Neuron (in vitro differentiated cells): Measurements from ENCODE around the gene COMTD1.

Source experiments
- H2AFZ ChIP-seq: one replicate; pipeline ENCODE4 v1.6.1; 2013; ENCODE audit warnings: low read depth, mild to moderate bottlenecking, inconsistent platforms, low read length, moderate library complexity
- H3K27me3 ChIP-seq: one replicate; pipeline ENCODE4 v1.6.1; 2013; ENCODE audit warnings: low read length; ENCODE audit not compliant: insufficient read depth
- H3K36me3 ChIP-seq: one replicate; pipeline ENCODE4 v1.6.1; 2013; ENCODE audit warnings: low read length; ENCODE audit not compliant: insufficient read depth
- H3K4me1 ChIP-seq: one replicate; pipeline ENCODE4 v1.6.1; 2013; ENCODE audit warnings: low read length; ENCODE audit not compliant: insufficient read depth
- H3K4me3 ChIP-seq: 2 replicates; pipeline ENCODE4 v1.5.1; 2013; ENCODE audit warnings: mild to moderate bottlenecking, low read length, moderate library complexity
- H3K9me3 ChIP-seq: one replicate; pipeline ENCODE4 v1.6.1; 2013; ENCODE audit warnings: low read length

The COMTD1 gene

DNA sequence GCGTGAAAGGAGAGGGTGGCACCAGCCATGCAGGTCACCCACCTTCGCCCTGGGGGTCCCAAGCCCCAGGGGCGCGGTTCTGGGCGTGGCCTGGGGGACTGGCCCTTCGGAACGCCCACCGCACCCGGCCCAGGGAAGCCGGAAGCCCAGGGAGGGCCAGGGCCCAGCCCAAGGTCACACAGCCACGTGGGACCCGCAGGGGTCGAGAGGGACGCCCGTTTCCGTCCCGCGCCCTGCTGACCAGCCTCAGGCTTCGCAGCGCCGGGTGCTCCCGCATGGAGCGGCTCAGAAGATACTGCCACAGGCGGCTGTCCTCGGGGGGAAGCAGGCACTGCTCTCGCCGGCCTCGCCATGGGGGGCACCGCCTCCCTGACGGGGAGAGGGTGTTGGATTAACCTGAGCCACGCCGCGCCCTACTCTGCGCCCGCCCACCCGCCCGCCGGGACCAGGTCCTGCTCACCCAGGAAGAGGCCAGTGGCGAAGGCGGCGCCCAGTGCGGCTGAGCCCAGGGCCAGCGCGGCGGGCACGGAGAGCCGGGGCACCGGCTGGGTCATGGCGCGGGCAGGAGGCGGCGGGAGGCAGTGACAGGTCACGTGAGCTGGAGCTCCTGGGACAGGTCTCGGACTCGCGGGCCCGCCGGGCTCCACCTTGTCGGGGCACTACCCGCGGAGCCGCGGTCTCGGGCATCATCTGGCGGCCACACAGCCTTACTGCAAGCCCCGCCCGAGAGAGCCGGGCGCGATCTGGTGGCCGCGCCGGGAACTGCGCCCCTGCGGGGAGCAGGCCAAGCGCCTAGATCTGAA is at the start of gene COMTD1:
Gene COMTD1 (minus strand): TSS at position 583 of the 803 bp plus-strand sequence. CDS start 29 bp downstream, at position 554.
- Histone ChIP-seq H2AFZ (peak within 1 kb of the TSS; percentile 96), H3K36me3 (peaks cover 23% of the 10 kb centered on the region), H3K9me3 (no peaks in the 10 kb centered on the region), H3K4me3 (peak within 1 kb of the TSS; percentile 65), H3K27me3 (no peaks in the 10 kb centered on the region), H3K4me1 (no peaks in the 10 kb centered on the region)

GRCh38 chr10:75283671-75284470 is 48.1 kb upstream of the COMTD1 start:
- Histone ChIP-seq H3K4me3 (peak overlapping the region; percentile 51), H3K36me3 (no peaks in the 10 kb centered on the region), H3K9me3 (no peaks in the 10 kb centered on the region), H3K27me3 (no peaks in the 10 kb centered on the region), H2AFZ (peak overlapping the region; percentile 93), H3K4me1 (peaks cover 13% of the 10 kb centered on the region)

- Histone ChIP-seq H2AFZ (peak overlapping the region; percentile 93), H3K4me3 (peak overlapping the region; percentile 51), H3K4me1 (peaks cover 13% of the 10 kb centered on the region), H3K9me3 (no peaks in the 10 kb centered on the region), H3K27me3 (no peaks in the 10 kb centered on the region), H3K36me3 (no peaks in the 10 kb centered on the region)
These were observed 47.4 kb upstream of the COMTD1 start for GRCh38 chr10:75283078-75283670.

- Histone ChIP-seq H3K36me3 (no peaks in the 10 kb centered on the region), H3K27me3 (no peaks in the 10 kb centered on the region), H3K4me1 (peaks cover 13% of the 10 kb centered on the region), H3K9me3 (no peaks in the 10 kb centered on the region), H2AFZ (no peak overlapping the region), H3K4me3 (no peak overlapping the region)
These were observed 46.2 kb upstream of the COMTD1 start for GRCh38 chr10:75281974-75282373.

GRCh38 chr10:75280236-75280635 is 44.5 kb upstream of the COMTD1 start:
- H3K9me3 ChIP-seq = no peaks in the 10 kb centered on the region
- no peaks in the 10 kb centered on the region for H3K27me3 ChIP-seq

DNA sequence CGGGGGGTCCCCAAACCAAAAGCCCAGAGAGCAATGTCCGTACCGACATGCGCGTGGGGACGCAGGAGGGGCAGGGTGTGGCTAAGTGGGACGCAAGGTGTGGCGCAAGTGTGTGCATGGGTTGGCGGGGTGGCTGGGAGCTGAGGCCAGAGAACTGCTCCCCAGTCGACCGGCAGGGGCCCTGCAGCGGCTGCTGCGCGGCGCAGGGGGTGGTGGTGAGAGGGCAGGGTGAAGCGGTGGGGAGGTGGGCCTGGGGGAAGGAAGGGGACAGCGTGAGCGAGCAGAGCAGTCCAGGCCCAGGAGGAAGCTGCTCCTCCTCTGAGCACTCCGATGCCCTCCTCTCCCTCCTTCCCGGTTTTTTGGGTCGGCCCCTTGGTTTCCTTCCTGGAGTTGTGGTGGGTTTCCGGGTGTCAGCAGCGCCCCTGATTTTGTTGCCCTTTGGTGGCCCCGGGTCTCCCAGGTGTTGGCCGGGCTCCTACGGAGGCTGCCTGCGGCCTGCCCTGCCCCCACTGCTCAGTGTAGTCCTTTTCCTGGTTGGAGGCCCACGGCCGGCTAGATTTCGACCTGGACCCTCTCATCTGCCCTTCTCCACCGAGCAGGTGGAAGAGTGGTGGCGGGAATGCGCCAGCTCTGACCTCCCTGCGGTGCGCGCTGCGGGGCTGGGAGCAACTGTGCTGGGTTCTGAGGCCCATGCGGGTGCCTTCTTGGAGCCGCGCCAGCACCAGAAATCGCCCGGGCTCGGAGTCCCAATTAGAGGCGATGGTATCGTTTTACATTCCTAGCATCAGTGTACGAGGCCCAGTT is 40.5 kb upstream of the COMTD1 start:
- Histone ChIP-seq H3K27me3 (no peaks in the 10 kb centered on the region), H3K36me3 (no peaks in the 10 kb centered on the region), H2AFZ (no peak overlapping the region), H3K4me1 (peaks cover 2% of the 10 kb centered on the region), H3K9me3 (no peaks in the 10 kb centered on the region), H3K4me3 (no peak overlapping the region)

More at GRCh38 chr10:75280236-75280635, 44.5 kb upstream of the COMTD1 start:
- no peak overlapping the region for H3K4me3 ChIP-seq
- H3K4me1 ChIP-seq = peaks cover 13% of the 10 kb centered on the region
- no peak overlapping the region for H2AFZ ChIP-seq
- no peaks in the 10 kb centered on the region for H3K36me3 ChIP-seq

- H3K27me3 ChIP-seq = no peaks in the 10 kb centered on the region
- no peaks in the 10 kb centered on the region for H3K36me3 ChIP-seq
- no peak overlapping the region for H2AFZ ChIP-seq
- H3K4me1 ChIP-seq = peaks cover 2% of the 10 kb centered on the region
- H3K9me3 ChIP-seq = peaks cover 2% of the 10 kb centered on the region
- no peak overlapping the region for H3K4me3 ChIP-seq
These were observed 37.1 kb upstream of the COMTD1 start for GRCh38 chr10:75272896-75273295.

- Histone ChIP-seq H3K27me3 (no peaks in the 10 kb centered on the region), H3K4me3 (no peak overlapping the region), H2AFZ (no peak overlapping the region), H3K4me1 (peaks cover 2% of the 10 kb centered on the region), H3K36me3 (no peaks in the 10 kb centered on the region), H3K9me3 (peaks cover 2% of the 10 kb centered on the region)
These were observed 36.3 kb upstream of the COMTD1 start for GRCh38 chr10:75272094-75272493.

DNA sequence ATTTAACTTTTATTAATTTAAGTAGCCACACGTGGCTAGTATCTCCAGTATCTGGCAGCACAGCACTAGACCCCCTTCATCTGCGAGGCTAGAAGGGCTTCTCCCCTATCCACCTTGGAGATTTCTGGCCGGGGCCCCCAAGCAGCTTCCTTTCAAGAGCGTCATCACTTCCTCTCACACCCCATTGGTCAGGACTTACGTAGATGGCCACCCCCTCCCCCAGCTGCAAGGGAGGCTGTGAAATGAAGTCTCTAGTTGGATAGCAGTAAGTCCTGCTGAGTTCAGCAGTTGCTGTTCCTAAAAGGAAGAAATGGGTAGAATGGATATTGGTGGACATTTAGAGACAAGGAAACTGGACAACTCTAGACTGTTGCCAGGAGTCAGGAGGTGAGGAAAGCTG is 33.8 kb upstream of the COMTD1 start:
- peaks cover 2% of the 10 kb centered on the region for H3K4me1 ChIP-seq
- peaks cover 2% of the 10 kb centered on the region for H3K9me3 ChIP-seq
- H2AFZ ChIP-seq = no peak overlapping the region
- no peak overlapping the region for H3K4me3 ChIP-seq
- H3K36me3 ChIP-seq = no peaks in the 10 kb centered on the region
- peaks cover 4% of the 10 kb centered on the region for H3K27me3 ChIP-seq

DNA sequence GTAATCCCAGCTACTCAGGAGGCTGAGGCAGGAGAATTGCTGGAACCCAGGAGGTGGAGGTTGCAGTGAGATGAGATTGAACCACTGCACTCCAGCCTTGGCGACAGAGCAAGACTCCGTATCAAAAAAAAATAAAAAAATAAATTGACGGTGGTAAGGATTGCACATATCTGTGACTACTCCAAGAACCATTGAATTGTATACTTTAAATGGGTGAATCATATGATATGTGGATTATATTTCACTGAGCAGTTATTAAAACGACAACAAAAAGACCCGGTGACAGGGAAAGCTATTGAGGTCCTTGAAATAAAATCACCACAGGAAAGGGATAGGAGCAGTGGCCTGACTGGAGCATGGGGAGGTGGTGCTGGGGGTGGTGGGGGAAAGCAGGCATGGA is 31.2 kb upstream of the COMTD1 start:
- peaks cover 2% of the 10 kb centered on the region for H3K9me3 ChIP-seq
- no peaks in the 10 kb centered on the region for H3K36me3 ChIP-seq
- H3K4me1 ChIP-seq = peaks cover 1% of the 10 kb centered on the region
- H2AFZ ChIP-seq = no peak overlapping the region
- peaks cover 4% of the 10 kb centered on the region for H3K27me3 ChIP-seq
- no peak overlapping the region for H3K4me3 ChIP-seq

- Histone ChIP-seq H3K4me1 (no peaks in the 10 kb centered on the region), H2AFZ (no peak overlapping the region), H3K27me3 (peaks cover 4% of the 10 kb centered on the region), H3K9me3 (peaks cover 2% of the 10 kb centered on the region), H3K4me3 (no peak overlapping the region), H3K36me3 (no peaks in the 10 kb centered on the region)
These were observed 30.1 kb upstream of the COMTD1 start for GRCh38 chr10:75265856-75266255.

GRCh38 chr10:75263806-75264205 is 28.0 kb upstream of the COMTD1 start:
- H3K9me3 ChIP-seq = no peaks in the 10 kb centered on the region
- H3K36me3 ChIP-seq = no peaks in the 10 kb centered on the region
- H3K4me3 ChIP-seq = no peak overlapping the region

More at GRCh38 chr10:75263806-75264205, 28.0 kb upstream of the COMTD1 start:
- peaks cover 4% of the 10 kb centered on the region for H3K27me3 ChIP-seq
- H2AFZ ChIP-seq = no peak overlapping the region
- no peaks in the 10 kb centered on the region for H3K4me1 ChIP-seq
